Progenitor cell of endocrine pancreas (in vitro differentiated cells): ENCODE data around the gene CLEC11A. TPM values are rescaled to one million over a fixed set of nuclear protein-coding genes. Genes with fewer than 3 reads are reported as not detected.
A peak's percentile ranks its signal among the peaks of the same experiment; 100 is the strongest.

ENCODE experiments used
- DNase-seq: peaks from one replicate; pipeline ENCODE4 v3.0.0; 2021; ENCODE audit warnings: low spot score; ENCODE audit not compliant: unreplicated experiment
- H3K27ac Mint-ChIP-seq: 2 replicates; pipeline ENCODE4 v1.8.0; 2021; ENCODE audit warnings: mild to moderate bottlenecking, moderate library complexity, mixed read lengths
- H3K27me3 Mint-ChIP-seq: 2 replicates; pipeline ENCODE4 v1.8.0; 2021; ENCODE audit warnings: mixed read lengths
- H3K36me3 Mint-ChIP-seq: 2 replicates; pipeline ENCODE4 v1.8.0; 2022; ENCODE audit warnings: mixed read lengths; ENCODE audit not compliant: insufficient read depth
- H3K4me1 Mint-ChIP-seq: 2 replicates; pipeline ENCODE4 v1.8.0; 2021; ENCODE audit warnings: low read depth, mixed read lengths
- H3K4me3 Mint-ChIP-seq: 2 replicates; pipeline ENCODE4 v1.8.0; 2021; ENCODE audit warnings: low read depth, mild to moderate bottlenecking, moderate library complexity, mixed read lengths
- H3K9me3 Mint-ChIP-seq: 2 replicates; pipeline ENCODE4 v1.8.0; 2021; ENCODE audit warnings: low read depth, mixed read lengths
- CTCF ChIP-seq: fragments of 200-600 bp; sonication (generic); IDR thresholded peaks from one replicate; pipeline ENCODE4 v1.5.0; 2021; ENCODE audit warnings: antibody characterized with exemption, mild to moderate bottlenecking; ENCODE audit not compliant: unreplicated experiment
- total RNA-seq: library from RNA; stranded (reverse); gene quantifications from 2 replicates; pipeline ENCODE4 v1.2.1, GENCODE V29; 2021

The CLEC11A gene
- total RNA-seq, 1 donor from 2014 or later: 5.4 TPM

GRCh38 chr19:50725218-50725910 lies 2.2 kb downstream of the CLEC11A start:
- H3K27ac Mint-ChIP-seq: peak overlapping the region; percentile 89
- no peak for TF ChIP-seq CTCF
- no peaks in the 10 kb centered on the region for H3K9me3 Mint-ChIP-seq
- H3K4me3 Mint-ChIP-seq: peak overlapping the region; percentile 94
- peaks cover 38% of the 10 kb centered on the region for H3K27me3 Mint-ChIP-seq
- H3K36me3 Mint-ChIP-seq: no peaks in the 10 kb centered on the region
- no peak for DNase-seq
- H3K4me1 Mint-ChIP-seq: peaks cover 2% of the 10 kb centered on the region

- DNase-seq: no peak
- peaks cover 33% of the 10 kb centered on the region for H3K27me3 Mint-ChIP-seq
- no peak for TF ChIP-seq CTCF
- no peaks in the 10 kb centered on the region for H3K36me3 Mint-ChIP-seq
- no peak overlapping the region for H3K27ac Mint-ChIP-seq
- peaks cover 2% of the 10 kb centered on the region for H3K4me1 Mint-ChIP-seq
- peak overlapping the region; percentile 94 for H3K4me3 Mint-ChIP-seq
- no peaks in the 10 kb centered on the region for H3K9me3 Mint-ChIP-seq
Measured at GRCh38 chr19:50725911-50726230, 2.7 kb downstream of the CLEC11A start.

GRCh38 chr19:50728084-50728737 lies 5.0 kb downstream of the CLEC11A start:
- peak; percentile 69 for DNase-seq
- no peak for TF ChIP-seq CTCF
- no peak overlapping the region for H3K27ac Mint-ChIP-seq
- peak overlapping the region; percentile 5 for H3K4me3 Mint-ChIP-seq
- H3K27me3 Mint-ChIP-seq: peaks cover 27% of the 10 kb centered on the region
- no peaks in the 10 kb centered on the region for H3K9me3 Mint-ChIP-seq
- peaks cover 2% of the 10 kb centered on the region for H3K4me1 Mint-ChIP-seq
- H3K36me3 Mint-ChIP-seq: no peaks in the 10 kb centered on the region

- no peak for DNase-seq
- Mint-ChIP-seq H3K4me3 (no peak overlapping the region), H3K9me3 (no peaks in the 10 kb centered on the region), H3K36me3 (no peaks in the 10 kb centered on the region), H3K27me3 (peaks cover 31% of the 10 kb centered on the region), H3K4me1 (peaks cover 2% of the 10 kb centered on the region), H3K27ac (no peak overlapping the region)
- TF ChIP-seq CTCF: no peak
Measured at GRCh38 chr19:50729894-50730293, 6.7 kb downstream of the CLEC11A start.

- no peak for DNase-seq
- no peaks in the 10 kb centered on the region for H3K9me3 Mint-ChIP-seq
- H3K27ac Mint-ChIP-seq: no peak overlapping the region
- peaks cover 71% of the 10 kb centered on the region for H3K27me3 Mint-ChIP-seq
- H3K36me3 Mint-ChIP-seq: no peaks in the 10 kb centered on the region
- no peaks in the 10 kb centered on the region for H3K4me1 Mint-ChIP-seq
- H3K4me3 Mint-ChIP-seq: no peak overlapping the region
- no peak for TF ChIP-seq CTCF
Measured at GRCh38 chr19:50735869-50736268, 12.7 kb downstream of the CLEC11A start.
